ENCODE measurements around the gene CENPA. TPM values are rescaled to one million over a fixed set of nuclear protein-coding genes. Genes with fewer than 3 reads are reported as not detected.

Gene CENPA
- total and polyA plus RNA-seq, 10 donors: 0.80 to 7.3 (median 4.0) TPM; not detected in 1

GRCh38 chr2:26838121-26838906, 52.5 kb downstream of the CENPA start:
- Histone ChIP-seq H3K27ac (no peak overlapping the region), H3K4me1 (no peaks in the 10 kb centered on the region), H3K4me3 (no peak overlapping the region), H3K9me3 (no peaks in the 10 kb centered on the region), H3K36me3 (no peaks in the 10 kb centered on the region), H3K27me3 (replicated peaks in 1 of 7) (peaks cover 0 to 78% (median 4%) of the 10 kb centered on the region in 7 donors)
- no peak for DNase-seq
- TF ChIP-seq POLR2AphosphoS5 (IDR thresholded peaks at IDR 0.05) (no peak), POLR2A (IDR thresholded peaks at IDR 0.05) (no peak), CTCF (IDR thresholded peaks at IDR 0.05 in 8 of 11, conservative IDR thresholded peaks at IDR 0.05 in 3 of 11) (no peak)
- intact Hi-C loops (cut with DNase I; ENCODE audit: low total_unique reads): no loop called here
- 49 to 57% (median 52%) methylated on average over 6 of the region's 6 CpGs for WGBS, 5 donors

GRCh38 chr2:26840937-26841610, 55.2 kb downstream of the CENPA start:
- no peak for DNase-seq
- no peak overlapping the region for H3K27ac ChIP-seq
- peaks cover 0 to 1% (median 0%) of the 10 kb centered on the region in 6 donors for H3K4me1 ChIP-seq
- TF ChIP-seq POLR2A (IDR thresholded peaks at IDR 0.05): no peak
- TF ChIP-seq POLR2AphosphoS5 (IDR thresholded peaks at IDR 0.05): no peak
- TF ChIP-seq CTCF (IDR thresholded peaks at IDR 0.05 in 8 of 11, conservative IDR thresholded peaks at IDR 0.05 in 3 of 11): no peak
- no peaks in the 10 kb centered on the region for H3K9me3 ChIP-seq
- H3K27me3 ChIP-seq (replicated peaks in 1 of 7): peaks cover 0 to 96% (median 12%) of the 10 kb centered on the region in 7 donors
- 81 to 89% (median 86%) methylated on average over 4 of the region's 4 CpGs for WGBS, 5 donors
- no peaks in the 10 kb centered on the region for H3K36me3 ChIP-seq
- no peak overlapping the region for H3K4me3 ChIP-seq
- intact Hi-C loops (cut with DNase I; ENCODE audit: low total_unique reads): no loop called here

- DNase-seq: no peak
- peaks cover 6 to 99% (median 30%) of the 10 kb centered on the region in 7 donors for H3K27me3 ChIP-seq (replicated peaks in 1 of 7)
- intact Hi-C loops (cut with DNase I; ENCODE audit: low total_unique reads): no loop called here
Observed at GRCh38 chr2:26843041-26843440, 57.2 kb downstream of the CENPA start.

More at GRCh38 chr2:26843041-26843440, 57.2 kb downstream of the CENPA start:
- TF ChIP-seq POLR2AphosphoS5 (IDR thresholded peaks at IDR 0.05) (no peak), CTCF (IDR thresholded peaks at IDR 0.05 in 8 of 11, conservative IDR thresholded peaks at IDR 0.05 in 3 of 11) (no peak), POLR2A (IDR thresholded peaks at IDR 0.05) (no peak)
- 41 to 68% (median 61%) methylated on average over 4 of the region's 4 CpGs for WGBS, 5 donors
- no peak overlapping the region for H3K27ac ChIP-seq
- H3K9me3 ChIP-seq: no peaks in the 10 kb centered on the region
- peaks cover 14 to 21% (median 19%) of the 10 kb centered on the region in 6 donors for H3K4me1 ChIP-seq
- no peaks in the 10 kb centered on the region for H3K36me3 ChIP-seq
- H3K4me3 ChIP-seq: no peak overlapping the region

Other genes starting within 250 kb of the CENPA start
- gene CIB4, start 144.7 kb upstream of the CENPA start, total RNA-seq: not detected
- not detected for gene CIB4, start 144.7 kb upstream of the CENPA start, polyA plus RNA-seq
- gene KCNK3, start 93.3 kb upstream of the CENPA start, total RNA-seq: 1 to 10 TPM; 1.1 to 6.0 (median 2.9) TPM
- 1 to 10 TPM in 1 of 3 donors, under 1 TPM in 2; 0.61 to 1.2 (median 0.83) TPM for gene KCNK3, start 93.3 kb upstream of the CENPA start, polyA plus RNA-seq
- gene SLC35F6, start 21.8 kb upstream of the CENPA start, total RNA-seq: 10 to 100 TPM; 28.3 to 50.2 (median 40.0) TPM
- gene SLC35F6, start 21.8 kb upstream of the CENPA start, polyA plus RNA-seq: 10 to 100 TPM in 1 of 3 donors, 1 to 10 TPM in 2; 5.3 to 10.9 (median 7.0) TPM
- gene DPYSL5, start 62.1 kb downstream of the CENPA start, total RNA-seq: under 1 TPM in 1 of 7 donors, not detected in 6; 0.07 TPM
- under 1 TPM in 2 of 3 donors, not detected in 1; 0.02 TPM for gene DPYSL5, start 62.1 kb downstream of the CENPA start, polyA plus RNA-seq
- gene MAPRE3, start 184.6 kb downstream of the CENPA start, total RNA-seq: 10 to 100 TPM in 6 of 7 donors, 1 to 10 TPM in 1; 10.0 to 17.9 (median 11.9) TPM
- gene MAPRE3, start 184.6 kb downstream of the CENPA start, polyA plus RNA-seq: 10 to 100 TPM in 1 of 3 donors, 1 to 10 TPM in 2; 5.2 to 14.0 (median 6.7) TPM
- 10 to 100 TPM; 56.1 to 93.1 (median 73.0) TPM for gene TMEM214, start 246.9 kb downstream of the CENPA start, total RNA-seq
- gene TMEM214, start 246.9 kb downstream of the CENPA start, polyA plus RNA-seq: 10 to 100 TPM; 22.3 to 48.9 (median 26.8) TPM